Activated T-cell treated with anti-CD3 and anti-CD28 coated beads, Interleukin-2, amount 50 U/mL, for 24 hours (primary cell): ENCODE data around the gene LIN28B.

Source experiments
- DNase-seq: peaks from one replicate; pipeline ENCODE4 v3.0.0-alpha.2; 2020
- H3K27ac Mint-ChIP-seq: 2 replicates; pipeline ENCODE4 v1.8.0; 2020; ENCODE audit warnings: mild to moderate bottlenecking, mixed read lengths
- H3K27me3 Mint-ChIP-seq: 2 replicates; pipeline ENCODE4 v1.8.0; 2020; ENCODE audit warnings: mixed read lengths
- H3K36me3 Mint-ChIP-seq: 2 replicates; pipeline ENCODE4 v1.8.0; 2020; ENCODE audit warnings: low read depth, mixed read lengths
- H3K4me1 Mint-ChIP-seq: 2 replicates; pipeline ENCODE4 v1.8.0; 2020; ENCODE audit warnings: low read depth, mixed read lengths
- H3K4me3 Mint-ChIP-seq: 2 replicates; pipeline ENCODE4 v1.8.0; 2020; ENCODE audit warnings: mild to moderate bottlenecking, moderate library complexity, mixed read lengths
- H3K9me3 Mint-ChIP-seq: 2 replicates; pipeline ENCODE4 v1.8.0; 2020; ENCODE audit warnings: mixed read lengths

LIN28B gene

DNA sequence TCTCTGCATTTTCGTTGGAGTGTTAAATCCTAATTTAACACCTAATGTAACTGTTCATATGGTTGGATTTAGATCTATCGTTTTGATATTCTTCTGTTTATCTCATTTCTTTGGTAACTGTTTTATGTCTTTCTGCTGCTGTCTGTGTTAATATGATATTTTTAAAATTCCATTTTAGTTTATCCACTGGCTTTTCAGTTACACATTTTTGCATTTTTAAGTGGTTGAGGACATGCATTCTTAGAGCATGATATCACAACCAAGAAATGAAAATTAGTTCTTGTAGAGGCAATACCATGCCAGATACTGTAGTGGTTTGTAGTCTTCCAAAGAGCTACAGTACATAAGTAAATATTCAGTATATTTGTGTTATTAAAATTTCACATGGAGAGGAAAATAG is 58.6 kb downstream of the LIN28B start:
- H3K27ac Mint-ChIP-seq: no peak overlapping the region
- H3K4me1 Mint-ChIP-seq: no peaks in the 10 kb centered on the region
- no peaks in the 10 kb centered on the region for H3K9me3 Mint-ChIP-seq
- H3K4me3 Mint-ChIP-seq: no peak overlapping the region
- H3K36me3 Mint-ChIP-seq: no peaks in the 10 kb centered on the region
- peaks cover 13% of the 10 kb centered on the region for H3K27me3 Mint-ChIP-seq
- no peak for DNase-seq

DNA sequence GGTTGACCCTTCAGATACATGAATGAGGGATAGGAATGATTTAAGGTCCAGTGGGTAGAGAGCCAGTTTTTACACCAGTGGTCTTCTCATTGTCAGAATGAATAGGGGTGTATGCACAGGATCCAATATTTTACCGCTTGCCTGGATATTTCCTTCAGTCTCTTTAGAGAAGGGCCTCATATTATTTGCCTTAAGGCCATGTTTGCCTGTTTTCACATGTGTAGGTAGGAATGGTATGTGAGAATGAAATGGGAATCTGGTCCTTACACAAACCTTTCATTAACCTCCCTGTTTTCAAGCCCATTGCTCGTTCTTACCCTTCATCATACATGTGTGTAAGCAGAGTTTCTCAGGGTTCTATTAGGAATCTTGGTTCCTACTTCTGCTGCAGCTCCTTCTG is 62.4 kb downstream of the LIN28B start:
- H3K9me3 Mint-ChIP-seq: no peaks in the 10 kb centered on the region
- H3K27me3 Mint-ChIP-seq: peaks cover 27% of the 10 kb centered on the region
- H3K4me3 Mint-ChIP-seq: no peak overlapping the region
- no peak for DNase-seq
- H3K27ac Mint-ChIP-seq: no peak overlapping the region
- no peaks in the 10 kb centered on the region for H3K36me3 Mint-ChIP-seq
- no peaks in the 10 kb centered on the region for H3K4me1 Mint-ChIP-seq

- H3K27ac Mint-ChIP-seq: no peak overlapping the region
- H3K27me3 Mint-ChIP-seq: peaks cover 32% of the 10 kb centered on the region
- H3K36me3 Mint-ChIP-seq: no peaks in the 10 kb centered on the region
- no peak overlapping the region for H3K4me3 Mint-ChIP-seq
- H3K9me3 Mint-ChIP-seq: no peaks in the 10 kb centered on the region
- no peaks in the 10 kb centered on the region for H3K4me1 Mint-ChIP-seq
- DNase-seq: no peak
Measured at GRCh38 chr6:105021399-105021798, 64.5 kb downstream of the LIN28B start.

DNA sequence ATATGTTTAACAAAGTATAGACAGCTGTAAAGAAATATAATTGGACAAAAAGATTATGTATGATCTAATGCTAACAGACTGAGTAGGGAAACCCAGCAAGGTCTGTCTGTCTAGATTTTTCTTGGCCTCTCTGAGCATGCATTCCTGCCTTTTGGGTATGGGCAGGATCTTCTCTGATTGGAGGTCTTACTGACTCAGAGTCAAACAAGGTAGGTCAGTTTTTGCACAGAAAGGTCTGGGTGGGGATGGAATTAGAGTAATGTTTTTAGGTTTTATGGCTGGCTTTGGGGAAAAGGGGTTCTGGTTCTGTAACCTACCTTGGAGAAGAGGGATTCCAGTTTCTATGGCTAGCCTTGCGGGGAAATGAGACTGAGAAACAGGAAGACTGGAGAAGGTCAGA is 65.5 kb downstream of the LIN28B start:
- no peaks in the 10 kb centered on the region for H3K36me3 Mint-ChIP-seq
- H3K27ac Mint-ChIP-seq: no peak overlapping the region
- no peaks in the 10 kb centered on the region for H3K9me3 Mint-ChIP-seq
- no peaks in the 10 kb centered on the region for H3K4me1 Mint-ChIP-seq
- peaks cover 32% of the 10 kb centered on the region for H3K27me3 Mint-ChIP-seq
- DNase-seq: no peak
- H3K4me3 Mint-ChIP-seq: no peak overlapping the region

- no peak overlapping the region for H3K27ac Mint-ChIP-seq
- no peaks in the 10 kb centered on the region for H3K36me3 Mint-ChIP-seq
- H3K27me3 Mint-ChIP-seq: peaks cover 24% of the 10 kb centered on the region
- no peaks in the 10 kb centered on the region for H3K9me3 Mint-ChIP-seq
- H3K4me3 Mint-ChIP-seq: no peak overlapping the region
- no peaks in the 10 kb centered on the region for H3K4me1 Mint-ChIP-seq
- DNase-seq: no peak
Measured at GRCh38 chr6:105024803-105025202, 67.9 kb downstream of the LIN28B start.

- Mint-ChIP-seq H3K27ac (no peak overlapping the region), H3K9me3 (no peaks in the 10 kb centered on the region), H3K4me1 (no peaks in the 10 kb centered on the region), H3K36me3 (no peaks in the 10 kb centered on the region), H3K27me3 (peaks cover 12% of the 10 kb centered on the region), H3K4me3 (no peak overlapping the region)
- DNase-seq: no peak
Measured at GRCh38 chr6:105028898-105029297, 72.0 kb downstream of the LIN28B start.

GRCh38 chr6:105029581-105029980 is 72.7 kb downstream of the LIN28B start:
- DNase-seq: no peak
- Mint-ChIP-seq H3K27me3 (peaks cover 17% of the 10 kb centered on the region), H3K4me3 (no peak overlapping the region), H3K4me1 (no peaks in the 10 kb centered on the region), H3K9me3 (no peaks in the 10 kb centered on the region), H3K27ac (no peak overlapping the region), H3K36me3 (no peaks in the 10 kb centered on the region)

- Mint-ChIP-seq H3K27me3 (peaks cover 29% of the 10 kb centered on the region), H3K27ac (no peak overlapping the region), H3K9me3 (no peaks in the 10 kb centered on the region), H3K4me3 (no peak overlapping the region), H3K36me3 (no peaks in the 10 kb centered on the region), H3K4me1 (no peaks in the 10 kb centered on the region)
- no peak for DNase-seq
Measured at GRCh38 chr6:105034470-105034869, 77.6 kb downstream of the LIN28B start.

- no peak for DNase-seq
- no peak overlapping the region for H3K27ac Mint-ChIP-seq
- H3K4me3 Mint-ChIP-seq: no peak overlapping the region
- no peaks in the 10 kb centered on the region for H3K36me3 Mint-ChIP-seq
- H3K4me1 Mint-ChIP-seq: no peaks in the 10 kb centered on the region
- H3K27me3 Mint-ChIP-seq: peaks cover 29% of the 10 kb centered on the region
- no peaks in the 10 kb centered on the region for H3K9me3 Mint-ChIP-seq
Measured at GRCh38 chr6:105035299-105035698, 78.4 kb downstream of the LIN28B start.

DNA sequence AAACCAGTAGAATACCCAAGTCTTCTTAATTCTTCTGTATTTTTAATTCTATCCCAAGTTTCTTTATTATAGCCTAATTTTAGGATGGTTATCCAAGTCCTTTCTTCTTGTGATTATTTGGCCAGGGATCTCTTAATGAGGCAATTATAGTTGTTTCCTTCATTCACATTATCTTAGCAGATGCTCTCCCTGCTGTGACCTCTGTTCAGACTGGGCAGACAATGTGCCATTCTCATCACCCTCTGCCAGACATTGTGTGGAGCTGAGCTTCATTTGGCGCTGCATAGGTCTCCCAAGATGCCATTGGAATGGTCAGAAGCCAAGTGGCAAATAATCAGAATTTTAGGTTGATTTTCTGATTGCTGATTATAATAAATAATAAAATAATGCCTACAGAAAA is 79.4 kb downstream of the LIN28B start:
- DNase-seq: no peak
- H3K36me3 Mint-ChIP-seq: no peaks in the 10 kb centered on the region
- no peak overlapping the region for H3K4me3 Mint-ChIP-seq
- H3K27ac Mint-ChIP-seq: no peak overlapping the region
- peaks cover 29% of the 10 kb centered on the region for H3K27me3 Mint-ChIP-seq
- no peaks in the 10 kb centered on the region for H3K9me3 Mint-ChIP-seq
- H3K4me1 Mint-ChIP-seq: no peaks in the 10 kb centered on the region

DNA sequence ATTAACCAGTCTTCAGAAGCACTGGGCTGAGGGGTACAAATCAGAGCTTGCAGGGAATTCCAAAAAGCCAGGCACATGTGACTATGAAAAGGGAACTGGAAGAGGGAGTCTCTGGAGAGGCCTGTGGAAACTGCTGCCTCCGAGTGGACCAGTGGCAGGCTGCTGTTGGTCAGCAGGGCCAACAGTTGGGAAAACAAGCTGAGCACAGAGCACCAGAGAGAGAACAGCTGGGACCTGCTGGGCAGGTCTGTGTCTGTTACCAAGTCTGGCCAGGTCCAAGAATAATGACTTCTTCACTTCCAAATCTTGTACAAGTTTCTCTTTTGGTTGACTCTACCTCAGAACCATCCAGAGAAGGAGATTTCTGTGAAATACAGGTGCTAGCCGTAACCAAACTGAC is 81.4 kb downstream of the LIN28B start:
- H3K4me1 Mint-ChIP-seq: no peaks in the 10 kb centered on the region
- H3K27ac Mint-ChIP-seq: no peak overlapping the region
- DNase-seq: no peak
- H3K4me3 Mint-ChIP-seq: no peak overlapping the region
- H3K9me3 Mint-ChIP-seq: no peaks in the 10 kb centered on the region
- peaks cover 35% of the 10 kb centered on the region for H3K27me3 Mint-ChIP-seq
- no peaks in the 10 kb centered on the region for H3K36me3 Mint-ChIP-seq

- H3K4me3 Mint-ChIP-seq: no peak overlapping the region
- no peak for DNase-seq
- H3K27me3 Mint-ChIP-seq: peaks cover 24% of the 10 kb centered on the region
- no peaks in the 10 kb centered on the region for H3K36me3 Mint-ChIP-seq
- no peaks in the 10 kb centered on the region for H3K9me3 Mint-ChIP-seq
- no peak overlapping the region for H3K27ac Mint-ChIP-seq
- H3K4me1 Mint-ChIP-seq: no peaks in the 10 kb centered on the region
Measured at GRCh38 chr6:105041880-105042279, 85.0 kb downstream of the LIN28B start.

DNA sequence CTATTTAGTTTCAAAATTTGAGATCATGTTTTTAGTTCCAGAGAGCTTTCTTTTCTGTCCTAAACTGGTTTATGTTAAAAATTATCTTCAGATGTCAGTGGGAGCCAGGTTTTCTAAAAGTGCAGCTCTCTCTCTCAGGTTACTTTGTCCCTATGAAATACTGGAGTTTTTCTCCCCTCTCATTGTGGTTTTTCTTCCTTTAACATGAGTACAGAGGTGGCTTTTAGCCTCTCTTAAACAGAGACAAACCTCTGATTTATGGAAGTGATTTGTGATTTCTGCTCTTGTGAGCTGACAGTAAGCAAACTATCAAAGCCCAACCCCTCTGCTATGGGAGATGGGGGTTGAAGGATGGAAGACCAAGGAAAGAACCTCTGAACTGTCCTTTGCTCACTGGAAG is 85.7 kb downstream of the LIN28B start:
- Mint-ChIP-seq H3K9me3 (no peaks in the 10 kb centered on the region), H3K4me1 (no peaks in the 10 kb centered on the region), H3K4me3 (no peak overlapping the region), H3K36me3 (no peaks in the 10 kb centered on the region), H3K27ac (no peak overlapping the region), H3K27me3 (peaks cover 24% of the 10 kb centered on the region)
- no peak for DNase-seq

DNA sequence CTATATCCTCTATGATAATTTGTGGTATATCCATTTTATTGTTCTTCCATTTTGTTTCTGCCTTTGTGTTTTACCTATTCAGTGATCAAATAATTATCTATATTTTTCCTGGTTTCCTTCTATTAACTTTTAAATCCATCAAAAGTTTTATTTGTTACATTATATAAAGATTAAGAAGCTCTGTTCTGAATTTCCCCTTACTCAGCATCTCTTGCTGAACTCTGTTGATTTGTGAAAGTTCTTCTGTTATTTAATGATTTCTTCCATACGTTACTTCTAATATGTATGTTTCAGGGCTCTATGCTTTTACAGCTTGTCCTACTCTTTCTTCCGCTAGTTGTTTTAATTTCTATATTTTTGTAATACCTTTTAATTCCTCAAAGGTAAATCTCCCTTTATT is 87.1 kb downstream of the LIN28B start:
- no peak for DNase-seq
- H3K27ac Mint-ChIP-seq: no peak overlapping the region
- no peaks in the 10 kb centered on the region for H3K4me1 Mint-ChIP-seq
- no peaks in the 10 kb centered on the region for H3K36me3 Mint-ChIP-seq
- no peak overlapping the region for H3K4me3 Mint-ChIP-seq
- peaks cover 23% of the 10 kb centered on the region for H3K27me3 Mint-ChIP-seq
- no peaks in the 10 kb centered on the region for H3K9me3 Mint-ChIP-seq

GRCh38 chr6:105045526-105045925 is 88.6 kb downstream of the LIN28B start:
- Mint-ChIP-seq H3K9me3 (no peaks in the 10 kb centered on the region), H3K4me1 (no peaks in the 10 kb centered on the region), H3K4me3 (no peak overlapping the region), H3K27me3 (peaks cover 27% of the 10 kb centered on the region), H3K27ac (no peak overlapping the region), H3K36me3 (no peaks in the 10 kb centered on the region)
- no peak for DNase-seq

- Mint-ChIP-seq H3K4me1 (no peaks in the 10 kb centered on the region), H3K36me3 (no peaks in the 10 kb centered on the region), H3K4me3 (no peak overlapping the region), H3K27me3 (peaks cover 26% of the 10 kb centered on the region), H3K27ac (no peak overlapping the region), H3K9me3 (no peaks in the 10 kb centered on the region)
- DNase-seq: no peak
Measured at GRCh38 chr6:105051941-105052471, 95.1 kb downstream of the LIN28B start.
